H1 (cell line): ENCODE measurements around the gene TGM3. TPM values are rescaled to one million over a fixed set of nuclear protein-coding genes. Genes with fewer than 3 reads are reported as not detected.

Experiments
- RXRA ChIP-seq: IDR thresholded peaks from 2 replicates; pipeline ENCODE4 v1.6.1; 2011; ENCODE audit warnings: low read depth, mild to moderate bottlenecking, low read length, moderate library complexity; ENCODE audit not compliant: insufficient read depth
- polyA plus RNA-seq, 7 experiments: library from polyadenylated mRNA; depleted of rRNA in 3 of 7; stranded (reverse) in 5 of 7; unstranded in 2 of 7; fragments of >200 nt in 5 of 7; fragments of 200-250 nt in 2 of 7; gene quantifications; 1 replicate in 5 of 7; 2 replicates in 1 of 7; 4 replicates in 1 of 7; pipeline versions ENCODE4 v1.2.1 to v1.2.3, GENCODE V29; 2011 to 2013; ENCODE audit warnings: missing spikeins in 2 of 7, mixed read lengths in 2 of 7
- total RNA-seq: library from RNA; stranded (reverse); fragmentation: NEBNext Ultra II Directional; extraction: Animal tissue kit (Norgen Biotek cat#: 25700); gene quantifications from 2 replicates; pipeline ENCODE4 v1.2.1, GENCODE V29; 2021

The TGM3 gene
- total and polyA plus RNA-seq, 2 of the 8 experiments (the other 6 are each of a cell fraction or from before 2014, with no cell fraction given): 0.12 TPM; not detected in 1

DNA sequence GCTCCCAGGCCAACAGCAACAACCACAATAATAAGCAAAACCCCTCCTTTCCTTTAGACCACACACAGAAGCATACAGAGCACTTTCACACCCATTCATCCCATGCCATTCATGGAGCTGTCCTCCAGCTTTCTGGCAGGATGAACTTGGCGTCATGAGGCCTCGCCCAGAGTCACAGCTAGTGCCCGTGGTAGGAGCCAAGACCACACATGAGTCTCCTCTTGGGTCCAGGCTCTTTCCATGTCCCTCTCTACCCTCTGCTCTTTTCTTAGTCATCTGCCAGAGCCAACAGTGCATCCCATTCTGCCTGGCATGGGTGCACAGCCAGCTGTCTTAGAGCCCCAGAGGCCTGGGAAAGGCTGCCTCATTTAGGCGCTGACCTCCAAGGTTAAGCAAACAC is 1.8 kb upstream of the TGM3 start (continued):
- TF ChIP-seq RXRA: no peak
